Measurements from ENCODE around the gene KRTAP5-9.

Gene KRTAP5-9, protein sequence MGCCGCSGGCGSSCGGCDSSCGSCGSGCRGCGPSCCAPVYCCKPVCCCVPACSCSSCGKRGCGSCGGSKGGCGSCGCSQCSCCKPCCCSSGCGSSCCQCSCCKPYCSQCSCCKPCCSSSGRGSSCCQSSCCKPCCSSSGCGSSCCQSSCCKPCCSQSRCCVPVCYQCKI

DNA sequence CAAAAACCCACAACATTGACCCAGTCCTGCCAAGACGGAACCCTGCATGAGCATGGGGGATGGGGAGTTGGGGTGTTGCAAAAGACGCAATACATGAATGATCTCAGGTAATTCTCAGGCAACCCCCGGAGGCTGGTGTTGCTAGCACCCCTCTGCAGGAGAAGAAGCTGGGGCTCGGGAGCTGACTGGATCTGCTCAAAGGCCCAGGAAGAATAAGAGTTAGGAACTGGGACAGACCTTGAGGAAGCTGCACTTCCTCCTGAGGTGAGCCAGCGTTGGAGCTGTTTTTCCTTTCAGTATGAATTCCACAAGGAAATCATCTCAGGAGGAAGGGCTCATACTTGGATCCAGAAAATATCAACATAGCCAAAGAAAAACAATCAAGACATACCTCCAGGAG is at the start of gene KRTAP5-9:
Gene KRTAP5-9, plus strand, starts transcription at position 301 of the 400 bp plus-strand sequence. CDS start 238 bp downstream, outside the sequence.
- no peak for TF ChIP-seq EZH2 (IDR thresholded peaks at IDR 0.05)
- TF ChIP-seq FOXP2 (optimal IDR thresholded peaks at IDR 0.05; ENCODE audit: control extremely low read depth, extremely low read length, insufficient read depth): no peak
- no peak for TF ChIP-seq POLR2AphosphoS5 (IDR thresholded peaks at IDR 0.05; ENCODE audit: borderline replicate concordance, low read depth, low read length)
- no peak within 1 kb of the TSS for H3K4me3 ChIP-seq
- no peak within 1 kb of the TSS for H3K27ac ChIP-seq
- no peaks in the 10 kb centered on the region for H3K36me3 ChIP-seq (ENCODE audit: insufficient read depth, low read length)
- H3K9me3 ChIP-seq (ENCODE audit: low read depth, low read length): no peaks in the 10 kb centered on the region
- H3K9ac ChIP-seq (ENCODE audit: insufficient read length): no peak within 1 kb of the TSS
- no peak for DNase-seq (ENCODE audit: low read depth, low spot score)

DNA sequence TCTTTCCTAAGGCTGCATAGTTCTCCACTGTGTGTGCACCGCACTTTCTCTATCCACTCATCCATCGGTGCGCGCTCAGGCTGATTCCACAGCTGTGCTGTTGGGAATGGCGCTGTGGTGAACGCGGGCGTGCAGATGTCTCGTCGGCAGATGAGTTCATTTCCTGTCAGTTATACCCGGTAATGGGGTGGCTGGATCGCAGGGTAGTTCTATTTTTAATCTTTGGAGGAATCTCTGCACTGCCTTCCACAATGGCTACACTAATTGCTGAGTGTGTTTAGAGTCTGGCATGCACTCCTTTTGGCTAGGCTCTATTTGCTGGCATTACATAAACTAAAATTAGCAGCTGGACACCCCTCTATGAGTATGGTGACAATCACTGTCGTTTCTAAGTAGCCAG is 49.1 kb upstream of the KRTAP5-9 start:
- Histone ChIP-seq H3K36me3 (ENCODE audit: insufficient read depth, low read length) (peaks cover 10% of the 10 kb centered on the region; the same call in 1 of the 2 replicates), H3K9me3 (ENCODE audit: low read depth, low read length) (no peaks in the 10 kb centered on the region), H3K9ac (ENCODE audit: insufficient read length) (no peak overlapping the region), H3K4me3 (no peak overlapping the region), H3K27ac (no peak overlapping the region)
- no peak for DNase-seq (ENCODE audit: low read depth, low spot score)
- TF ChIP-seq FOXP2 (optimal IDR thresholded peaks at IDR 0.05; ENCODE audit: control extremely low read depth, extremely low read length, insufficient read depth): no peak
- TF ChIP-seq EZH2 (IDR thresholded peaks at IDR 0.05): no peak
- TF ChIP-seq POLR2AphosphoS5 (IDR thresholded peaks at IDR 0.05; ENCODE audit: borderline replicate concordance, low read depth, low read length): no peak

DNA sequence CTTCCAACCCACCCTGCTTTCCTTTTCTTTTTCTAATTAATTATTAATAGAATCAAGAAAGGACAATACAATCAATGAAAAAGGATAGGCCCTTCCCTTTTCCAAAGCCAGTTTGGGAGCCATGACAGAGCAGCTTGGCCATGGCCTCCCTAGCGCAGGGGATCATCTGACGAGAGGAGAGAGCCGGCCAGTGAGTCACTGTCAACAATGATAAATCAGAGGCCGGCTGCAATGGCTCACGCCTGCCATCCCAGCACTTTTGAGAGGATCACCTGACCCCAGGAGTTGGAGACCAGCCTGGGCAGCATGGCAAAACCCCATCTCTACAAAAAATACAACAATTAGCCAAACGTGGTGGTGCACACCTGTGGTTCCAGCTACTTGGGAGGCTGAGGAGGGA is 48.7 kb upstream of the KRTAP5-9 start:
- TF ChIP-seq EZH2 (IDR thresholded peaks at IDR 0.05): no peak
- no peak for TF ChIP-seq POLR2AphosphoS5 (IDR thresholded peaks at IDR 0.05; ENCODE audit: borderline replicate concordance, low read depth, low read length)
- no peak for TF ChIP-seq FOXP2 (optimal IDR thresholded peaks at IDR 0.05; ENCODE audit: control extremely low read depth, extremely low read length, insufficient read depth)
- Histone ChIP-seq H3K36me3 (ENCODE audit: insufficient read depth, low read length) (peaks cover 10% of the 10 kb centered on the region; the same call in 1 of the 2 replicates), H3K9ac (ENCODE audit: insufficient read length) (no peak overlapping the region), H3K4me3 (no peak overlapping the region), H3K27ac (no peak overlapping the region), H3K9me3 (ENCODE audit: low read depth, low read length) (no peaks in the 10 kb centered on the region)
- DNase-seq (ENCODE audit: low read depth, low spot score): no peak

DNA sequence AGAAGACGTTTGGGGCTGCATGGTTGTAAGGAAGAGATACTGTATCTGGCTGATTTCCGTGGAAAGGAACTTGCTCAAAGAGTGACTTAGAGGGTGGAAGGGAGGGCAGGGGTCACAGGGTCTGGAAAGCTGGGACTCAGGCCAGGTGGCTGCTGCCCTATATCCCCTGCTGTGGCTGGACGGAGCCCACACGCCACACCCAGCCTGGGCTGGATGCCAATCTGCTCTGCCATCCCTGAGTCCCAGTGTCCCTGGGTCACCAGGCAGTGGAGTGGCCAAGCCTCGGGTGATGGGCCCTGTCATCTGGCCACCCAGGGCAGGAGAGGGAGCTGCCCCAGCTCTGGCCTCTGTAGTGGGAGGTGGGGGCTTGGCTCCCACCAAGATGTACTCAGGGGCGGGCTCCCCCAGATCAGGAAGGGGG is 47.6 kb upstream of the KRTAP5-9 start:
- DNase-seq (ENCODE audit: low read depth, low spot score): no peak
- H3K4me3 ChIP-seq: no peak overlapping the region
- no peaks in the 10 kb centered on the region for H3K9me3 ChIP-seq (ENCODE audit: low read depth, low read length)
- H3K27ac ChIP-seq: no peak overlapping the region
- H3K36me3 ChIP-seq (ENCODE audit: insufficient read depth, low read length): peaks cover 10% of the 10 kb centered on the region; the same call in 1 of the 2 replicates
- H3K9ac ChIP-seq (ENCODE audit: insufficient read length): no peak overlapping the region
- no peak for TF ChIP-seq EZH2 (IDR thresholded peaks at IDR 0.05)
- TF ChIP-seq POLR2AphosphoS5 (IDR thresholded peaks at IDR 0.05; ENCODE audit: borderline replicate concordance, low read depth, low read length): no peak
- no peak for TF ChIP-seq FOXP2 (optimal IDR thresholded peaks at IDR 0.05; ENCODE audit: control extremely low read depth, extremely low read length, insufficient read depth)

DNA sequence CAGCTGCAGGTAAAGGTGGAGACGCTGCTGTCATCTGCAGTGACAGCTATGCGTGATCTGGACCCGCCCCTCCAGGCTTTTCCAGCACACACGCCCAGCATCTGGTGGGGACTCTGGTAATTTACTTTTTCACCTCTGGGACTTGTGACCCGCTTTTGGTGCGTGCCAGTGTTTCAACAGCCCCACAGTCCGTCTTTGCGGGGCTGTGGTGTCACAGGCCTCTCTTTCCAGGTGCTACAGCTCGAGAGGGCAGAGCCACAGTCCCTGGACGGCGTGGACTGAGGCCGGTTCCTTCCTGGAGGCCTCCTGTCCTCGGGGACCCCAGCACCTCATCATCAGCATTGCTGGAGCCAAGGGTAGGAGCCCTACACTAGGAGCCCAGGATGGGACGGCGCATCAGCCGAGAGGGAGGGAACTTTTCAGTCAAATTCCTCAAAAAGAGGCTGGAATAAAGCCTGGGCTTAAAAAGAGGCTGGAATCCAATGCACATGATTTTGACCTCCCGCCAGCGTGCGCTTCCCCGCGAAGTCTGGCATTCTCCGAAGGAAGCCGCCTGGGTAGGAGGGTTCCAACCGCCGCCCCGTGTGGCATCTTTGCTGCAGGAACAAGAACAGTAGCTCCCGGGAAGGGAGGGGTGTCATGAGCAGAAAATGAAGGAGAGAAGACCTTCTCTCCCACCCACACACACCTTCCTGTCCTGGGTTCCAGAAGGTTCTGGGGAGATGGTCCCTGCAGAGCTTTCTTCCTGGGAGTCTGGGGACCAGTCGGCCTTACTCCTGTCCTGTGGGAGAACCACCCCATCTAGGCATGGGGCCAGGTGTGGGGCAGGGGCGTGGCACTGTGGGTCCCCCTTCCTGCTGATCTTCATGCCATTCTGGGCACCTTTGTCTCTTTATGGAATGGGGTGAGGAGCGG is 46.9 kb upstream of the KRTAP5-9 start:
- Histone ChIP-seq H3K9ac (ENCODE audit: insufficient read length) (no peak overlapping the region), H3K9me3 (ENCODE audit: low read depth, low read length) (no peaks in the 10 kb centered on the region), H3K27ac (no peak overlapping the region), H3K4me3 (no peak overlapping the region), H3K36me3 (ENCODE audit: insufficient read depth, low read length) (peaks cover 10% of the 10 kb centered on the region; the same call in 1 of the 2 replicates)
- no peak for DNase-seq (ENCODE audit: low read depth, low spot score)
- TF ChIP-seq FOXP2 (optimal IDR thresholded peaks at IDR 0.05; ENCODE audit: control extremely low read depth, extremely low read length, insufficient read depth): no peak
- TF ChIP-seq EZH2 (IDR thresholded peaks at IDR 0.05): no peak
- no peak for TF ChIP-seq POLR2AphosphoS5 (IDR thresholded peaks at IDR 0.05; ENCODE audit: borderline replicate concordance, low read depth, low read length)

DNA sequence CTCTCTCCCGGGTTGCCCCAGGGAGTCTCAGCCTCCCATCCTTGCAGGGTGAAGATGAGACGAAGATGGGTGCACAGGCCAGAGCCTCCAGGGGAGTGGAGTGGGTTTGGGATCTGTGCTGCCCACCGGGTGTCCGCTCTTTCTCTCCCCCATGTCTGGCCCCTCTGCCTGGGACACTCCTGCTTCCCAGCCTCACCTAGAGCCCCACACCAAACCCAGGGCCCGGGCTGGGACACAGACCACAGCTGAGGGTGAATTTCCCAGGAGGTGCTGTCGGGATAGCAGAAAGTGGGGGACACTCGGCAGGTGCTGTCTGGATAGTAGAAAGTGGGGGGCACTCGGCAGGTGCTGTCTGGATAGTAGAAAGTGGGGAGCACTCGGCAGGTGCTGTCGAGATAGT is 46.2 kb upstream of the KRTAP5-9 start:
- H3K9ac ChIP-seq (ENCODE audit: insufficient read length): no peak overlapping the region
- H3K4me3 ChIP-seq: no peak overlapping the region
- H3K27ac ChIP-seq: no peak overlapping the region
- H3K9me3 ChIP-seq (ENCODE audit: low read depth, low read length): no peaks in the 10 kb centered on the region
- TF ChIP-seq POLR2AphosphoS5 (IDR thresholded peaks at IDR 0.05; ENCODE audit: borderline replicate concordance, low read depth, low read length): no peak
- no peak for TF ChIP-seq EZH2 (IDR thresholded peaks at IDR 0.05)
- TF ChIP-seq FOXP2 (optimal IDR thresholded peaks at IDR 0.05; ENCODE audit: control extremely low read depth, extremely low read length, insufficient read depth): no peak
- peaks cover 10% of the 10 kb centered on the region; the same call in 1 of the 2 replicates for H3K36me3 ChIP-seq (ENCODE audit: insufficient read depth, low read length)
- DNase-seq (ENCODE audit: low read depth, low spot score): no peak

DNA sequence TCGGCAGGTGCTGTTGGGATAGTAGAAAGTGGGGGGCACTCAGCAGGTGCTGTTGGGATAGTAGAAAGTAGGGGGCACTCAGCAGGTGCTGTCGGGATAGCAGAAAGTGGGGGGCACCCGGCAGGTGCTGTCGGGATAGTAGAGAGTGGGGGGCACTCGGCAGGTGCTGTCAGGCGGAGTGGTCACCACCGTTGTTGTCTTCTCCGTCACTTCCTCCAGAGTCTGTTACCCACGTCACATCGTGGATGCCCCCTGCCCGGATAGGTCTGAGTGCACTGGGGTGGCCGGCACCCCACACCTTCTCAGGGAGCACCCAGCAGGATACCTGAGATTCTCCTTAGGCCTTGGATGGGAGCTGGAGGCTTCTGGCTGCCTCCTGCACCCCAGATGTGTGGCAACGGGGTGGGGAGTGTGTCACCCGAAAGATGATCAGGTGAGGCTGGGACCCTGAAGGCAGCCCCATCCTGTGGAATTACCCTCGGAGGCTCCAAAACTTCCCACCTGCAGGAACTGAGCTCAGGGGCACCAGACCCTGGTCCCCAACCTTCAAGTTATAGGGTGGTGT is 45.3 kb upstream of the KRTAP5-9 start:
- Histone ChIP-seq H3K27ac (no peak overlapping the region), H3K9ac (ENCODE audit: insufficient read length) (no peak overlapping the region), H3K4me3 (no peak overlapping the region), H3K9me3 (ENCODE audit: low read depth, low read length) (no peaks in the 10 kb centered on the region), H3K36me3 (ENCODE audit: insufficient read depth, low read length) (peaks cover 10% of the 10 kb centered on the region; the same call in 1 of the 2 replicates)
- no peak for DNase-seq (ENCODE audit: low read depth, low spot score)
- TF ChIP-seq FOXP2 (optimal IDR thresholded peaks at IDR 0.05; ENCODE audit: control extremely low read depth, extremely low read length, insufficient read depth) (no peak), EZH2 (IDR thresholded peaks at IDR 0.05) (no peak), POLR2AphosphoS5 (IDR thresholded peaks at IDR 0.05; ENCODE audit: borderline replicate concordance, low read depth, low read length) (no peak)

DNA sequence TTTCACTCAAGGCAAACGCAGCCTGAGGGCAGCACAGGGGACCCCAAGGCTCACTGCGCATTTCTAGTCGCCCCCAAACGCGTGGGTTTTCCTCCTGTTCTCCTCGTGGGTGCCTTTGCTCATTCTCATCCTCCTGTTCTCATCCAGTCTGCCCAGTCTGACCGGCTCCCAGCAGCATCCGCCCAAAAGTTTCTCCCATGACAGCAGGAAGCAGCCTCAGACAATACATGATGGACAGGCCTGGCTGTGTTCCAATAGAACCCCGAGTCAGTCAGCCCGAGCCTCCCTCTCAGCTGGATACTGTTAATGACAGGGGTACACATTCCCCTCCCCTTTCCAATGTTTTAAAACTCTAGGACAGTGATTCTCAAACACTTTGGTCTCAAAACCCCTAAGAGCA is 43.7 kb upstream of the KRTAP5-9 start:
- Histone ChIP-seq H3K36me3 (ENCODE audit: insufficient read depth, low read length) (no peaks in the 10 kb centered on the region), H3K27ac (no peak overlapping the region), H3K9me3 (ENCODE audit: low read depth, low read length) (no peaks in the 10 kb centered on the region), H3K4me3 (no peak overlapping the region), H3K9ac (ENCODE audit: insufficient read length) (no peak overlapping the region)
- TF ChIP-seq EZH2 (IDR thresholded peaks at IDR 0.05) (no peak), FOXP2 (optimal IDR thresholded peaks at IDR 0.05; ENCODE audit: control extremely low read depth, extremely low read length, insufficient read depth) (no peak)
- DNase-seq (ENCODE audit: low read depth, low spot score): no peak

Data from SK-N-MC (cell line).